T follicular helper cell (primary cell): ENCODE data around the gene UROS.

Source experiments
- DNase-seq: peaks from one replicate; pipeline ENCODE4 v3.0.0-alpha.2; 2020; ENCODE audit warnings: low read depth

Gene UROS

GRCh38 chr10:125788156-125789034, 34.7 kb downstream of the UROS start:
- DNase-seq, result no peak

- DNase-seq, result no peak
These were observed 37.3 kb downstream of the UROS start for GRCh38 chr10:125785791-125786190.

- no peak for DNase-seq
These were observed 39.1 kb downstream of the UROS start for GRCh38 chr10:125783957-125784356.

- no peak for DNase-seq
These were observed 39.6 kb downstream of the UROS start for GRCh38 chr10:125783408-125783807.

GRCh38 chr10:125782616-125783015, 40.4 kb downstream of the UROS start:
- no peak for DNase-seq

GRCh38 chr10:125782054-125782453, 41.0 kb downstream of the UROS start:
- no peak for DNase-seq

GRCh38 chr10:125781374-125781773, 41.7 kb downstream of the UROS start:
- DNase-seq, result no peak

- no peak for DNase-seq
These were observed 43.4 kb downstream of the UROS start for GRCh38 chr10:125779403-125780327.

GRCh38 chr10:125778556-125778955, 44.5 kb downstream of the UROS start:
- DNase-seq, result no peak

- no peak for DNase-seq
These were observed 45.3 kb downstream of the UROS start for GRCh38 chr10:125777806-125778205.

GRCh38 chr10:125775491-125776106, 47.5 kb downstream of the UROS start, which contains the start of gene MMP21:
Gene MMP21 (minus strand): TSS chr10:125775821. CDS start chr10:125775821, 0 bp downstream.
- no peak for DNase-seq

- no peak for DNase-seq
These were observed 48.4 kb downstream of the UROS start for GRCh38 chr10:125774581-125775191.

- DNase-seq, result no peak
These were observed 49.1 kb downstream of the UROS start for GRCh38 chr10:125773687-125774543.

- no peak for DNase-seq
These were observed 50.2 kb downstream of the UROS start for GRCh38 chr10:125772864-125773180.

- no peak for DNase-seq
These were observed 50.8 kb downstream of the UROS start for GRCh38 chr10:125772112-125772863.

GRCh38 chr10:125770844-125771243, 52.2 kb downstream of the UROS start:
- no peak for DNase-seq

- no peak for DNase-seq
These were observed 53.9 kb downstream of the UROS start for GRCh38 chr10:125769175-125769574.

GRCh38 chr10:125768219-125768855, 54.7 kb downstream of the UROS start:
- no peak for DNase-seq

- DNase-seq, result no peak
These were observed 56.5 kb downstream of the UROS start for GRCh38 chr10:125766511-125766910.

- no peak for DNase-seq
These were observed 57.2 kb downstream of the UROS start for GRCh38 chr10:125765835-125766234.
